Right cardiac atrium (tissue), 5 donors: ENCODE data around the gene LGALS13. TPM values are rescaled to one million over a fixed set of nuclear protein-coding genes. Genes with fewer than 3 reads are reported as not detected.
"Not testable (repeated sequence)": the region's sequence is repeated elsewhere in the genome, so short reads cannot be mapped to it uniquely, and the experiment has no call there.

Experiments used
- ATAC-seq, 2 donors: fragments of 200-7000 bp; cut with Tn5 transposase; one replicate each; pipeline versions ENCODE4 v1.8.0 to v1.9.1; 2020; ENCODE audit warnings: moderate library complexity in 2 of 2, mild to moderate bottlenecking in 1 of 2
- DNase-seq, 3 donors: peaks; one replicate each; pipeline ENCODE4 v3.0.0-alpha.2; 2020
- H3K27ac ChIP-seq: one replicate; pipeline ENCODE4 v1.5.1; 2013; ENCODE audit warnings: mild to moderate bottlenecking, low read length, control low read depth, moderate library complexity
- H3K27me3 ChIP-seq: one replicate; pipeline ENCODE4 v1.6.1; 2013; ENCODE audit not compliant: control insufficient read depth, insufficient read depth
- H3K4me1 ChIP-seq: one replicate; pipeline ENCODE4 v1.6.1; 2013; ENCODE audit warnings: low read length; ENCODE audit not compliant: control insufficient read depth, insufficient read depth
- H3K4me3 ChIP-seq: one replicate; pipeline ENCODE4 v1.5.1; 2013; ENCODE audit warnings: low read length, control low read depth
- H3K9me3 ChIP-seq: one replicate; pipeline ENCODE4 v1.6.1; 2013; ENCODE audit warnings: low read length; ENCODE audit not compliant: control insufficient read depth
- WGBS: extraction: QIAGEN DNeasy Blood & Tissue Kit; methylation state at CpG from one replicate; pipeline ENCODE4 v1.1.7; 2013; 5-methylcytosine and 5-hydroxymethylcytosine counted together
- intact Hi-C, 4 donors: fragments of 100-400 bp; cut with DNase I; formaldehyde crosslinking; loops; one replicate each; pipeline versions ENCODE4 v1.11.0 to v1.14.0; 2022 to 2023
- polyA plus RNA-seq: library from polyadenylated mRNA; stranded (reverse); fragments of 200-250 nt; gene quantifications from one replicate; pipeline ENCODE4 v1.2.3, GENCODE V29; 2013
- total RNA-seq, 4 donors: library from RNA; stranded (reverse); fragmentation: NEBNext Ultra II Directional; extraction: Animal tissue kit (Norgen Biotek cat#: 25700); gene quantifications; one replicate each; pipeline ENCODE4 v1.2.1, GENCODE V29; 2021
- donor health status: healthy with polysubstance abuse.
- donor health status: DM: no; HTN: yes; CAD: no.
- donor health status: DM: no; HTN: no; CAD: no.
- donor health status: DM: no; HTN: yes; CAD: no; lungs with severe emphysema.
- donor health status: DM: yes; HTN: yes; CAD: no.

The LGALS13 gene
- total and polyA plus RNA-seq, 5 donors: not detected

DNA sequence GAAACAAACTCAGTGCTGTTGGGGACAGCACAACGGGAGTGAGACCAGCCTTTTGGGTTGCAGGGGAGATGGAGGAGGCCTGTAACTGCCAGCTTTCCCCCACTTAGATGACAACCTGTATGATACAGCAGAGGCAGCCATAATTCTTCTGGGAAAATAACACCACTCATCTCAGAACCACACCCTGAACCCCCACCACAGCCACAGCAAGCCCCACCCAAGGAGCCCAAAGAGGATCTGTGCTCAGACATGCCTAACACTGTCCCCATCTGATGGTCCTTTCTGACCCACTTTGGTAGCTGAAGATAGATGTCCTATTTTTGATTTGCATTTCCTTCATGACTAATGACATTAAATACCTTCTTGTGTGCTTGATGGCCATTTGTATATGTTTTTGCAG, 15.4 kb downstream of the LGALS13 start:
- whole genome bisulfite sequencing: 34% methylated on average over 1 of the region's 1 CpG
- no peak for DNase-seq
- no peak for ATAC-seq
- Histone ChIP-seq H3K27ac (no peak overlapping the region), H3K27me3 (no peaks in the 10 kb centered on the region), H3K9me3 (peaks cover 2% of the 10 kb centered on the region), H3K4me3 (no peak overlapping the region), H3K4me1 (no peaks in the 10 kb centered on the region)
- intact Hi-C loops: no loop called here

DNA sequence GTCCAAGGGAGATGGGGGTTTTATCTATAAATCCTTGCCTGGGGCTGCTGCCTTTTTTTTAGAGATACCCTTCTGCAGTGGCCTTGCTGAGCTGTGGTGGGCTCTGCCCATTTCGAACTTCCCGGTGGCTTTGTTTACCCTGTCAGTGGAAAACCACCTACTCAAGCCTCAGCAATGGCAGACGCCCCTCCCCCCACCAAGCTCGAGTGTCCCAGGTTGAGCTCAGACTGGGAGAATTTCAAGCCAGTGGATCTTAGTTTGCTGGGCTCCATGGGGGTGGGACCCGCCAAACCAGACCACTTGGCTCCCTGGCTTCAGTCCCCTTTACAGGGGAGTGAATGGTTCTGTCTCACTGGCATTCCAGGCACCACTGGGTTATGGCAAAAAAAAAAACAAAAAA, 21.6 kb downstream of the LGALS13 start:
- Histone ChIP-seq H3K27ac (no peak overlapping the region), H3K9me3 (no peaks in the 10 kb centered on the region), H3K4me3 (no peak overlapping the region), H3K4me1 (no peaks in the 10 kb centered on the region), H3K27me3 (no peaks in the 10 kb centered on the region)
- ATAC-seq (no peak), DNase-seq (no peak)
- 27% methylated on average over 5 of the region's 5 CpGs for WGBS
- intact Hi-C loops: no loop called here

DNA sequence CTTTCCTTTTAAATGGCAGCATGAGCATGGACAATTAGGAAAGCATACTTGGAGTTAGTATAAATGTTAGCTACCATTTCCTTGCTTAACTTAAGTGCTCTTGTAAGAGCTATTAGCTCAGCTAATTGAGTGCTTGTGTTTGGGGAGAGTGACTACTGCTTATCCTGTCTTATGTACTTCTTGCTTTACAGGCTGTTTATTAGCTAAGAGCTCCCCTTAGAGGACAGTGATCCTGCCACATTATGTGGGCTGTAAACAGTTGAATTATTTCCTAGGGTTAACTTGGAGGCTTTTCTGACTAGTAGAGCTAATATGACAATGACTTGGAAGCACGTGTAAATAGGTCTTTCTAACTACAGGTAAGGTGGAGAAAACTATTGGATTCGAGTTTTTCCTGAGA, 25.3 kb downstream of the LGALS13 start:
- H3K27me3 ChIP-seq, DNase-seq, H3K4me3 ChIP-seq, H3K27ac ChIP-seq, intact Hi-C loops, H3K4me1 ChIP-seq, ATAC-seq, H3K9me3 ChIP-seq: not testable (repeated sequence)
- 48% methylated on average over 2 of the region's 2 CpGs for WGBS

DNA sequence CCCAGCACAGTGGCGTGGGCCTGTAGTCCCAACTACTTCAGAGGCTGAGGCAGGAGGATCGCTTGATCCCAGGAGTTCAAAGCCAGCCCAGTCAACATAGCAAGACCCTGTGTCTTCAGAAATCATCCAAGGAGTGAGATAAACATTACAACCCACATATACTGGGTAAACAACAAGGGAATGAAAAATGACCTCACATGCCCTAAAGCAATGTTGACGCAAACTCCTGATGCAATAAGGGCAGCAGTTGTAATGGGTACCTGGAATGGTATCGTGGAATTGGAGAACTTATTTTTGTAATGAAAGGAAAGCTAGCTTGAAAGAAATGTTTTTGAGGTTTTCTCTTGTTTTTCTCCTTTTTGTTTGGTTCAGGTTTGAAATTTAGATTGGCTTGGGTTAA, 28.9 kb downstream of the LGALS13 start:
- WGBS: 72% methylated on average over 4 of the region's 4 CpGs
- DNase-seq: no peak
- intact Hi-C loops: no loop called here
- H3K27ac ChIP-seq: no peak overlapping the region
- no peak overlapping the region for H3K4me3 ChIP-seq
- H3K27me3 ChIP-seq: no peaks in the 10 kb centered on the region
- no peaks in the 10 kb centered on the region for H3K9me3 ChIP-seq
- H3K4me1 ChIP-seq: no peaks in the 10 kb centered on the region
- no peak for ATAC-seq

DNA sequence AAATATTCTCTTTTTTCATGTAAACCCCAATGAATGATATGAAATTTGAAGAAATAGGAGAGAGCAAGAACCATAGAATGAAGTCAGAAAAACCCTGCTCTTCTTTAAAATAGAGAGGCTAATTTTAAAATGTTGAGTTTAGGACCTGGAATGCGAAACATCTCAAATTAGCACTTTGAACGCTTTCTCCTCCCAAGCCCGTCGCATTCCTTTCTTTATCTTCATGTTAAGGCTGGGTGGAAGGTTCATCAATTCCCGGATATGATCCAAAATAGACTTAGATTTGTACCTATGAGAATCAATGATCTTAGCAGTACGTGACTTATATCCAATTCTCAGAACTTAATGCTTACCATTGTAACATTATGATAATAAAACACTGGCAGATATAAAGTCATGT, 29.3 kb downstream of the LGALS13 start:
- DNase-seq (no peak), ATAC-seq (no peak)
- H3K27ac ChIP-seq: no peak overlapping the region
- H3K4me1 ChIP-seq: no peaks in the 10 kb centered on the region
- WGBS: 49% methylated on average over 6 of the region's 6 CpGs
- no peaks in the 10 kb centered on the region for H3K27me3 ChIP-seq
- H3K4me3 ChIP-seq: no peak overlapping the region
- intact Hi-C loops: no loop called here
- no peaks in the 10 kb centered on the region for H3K9me3 ChIP-seq

DNA sequence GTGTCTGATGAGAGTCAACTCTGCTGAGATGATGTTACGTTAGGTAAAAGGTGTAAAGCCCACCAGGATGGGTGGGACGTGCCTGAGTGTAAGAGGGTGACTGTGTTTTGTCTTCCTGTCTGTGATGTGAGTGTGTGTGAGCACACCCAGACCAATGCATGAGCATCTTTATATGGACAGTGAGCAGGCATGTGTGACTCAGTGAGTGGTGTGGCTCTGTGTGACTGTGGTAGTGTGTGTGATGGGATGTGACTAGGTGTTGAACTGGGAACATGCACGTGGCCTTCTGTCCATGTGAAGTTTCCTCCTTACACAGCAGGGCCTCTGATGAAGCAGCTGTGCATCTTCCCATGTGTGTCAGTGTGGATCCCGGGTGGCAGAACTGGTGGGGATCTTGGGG, 35.6 kb downstream of the LGALS13 start:
- H3K4me3 ChIP-seq: no peak overlapping the region
- WGBS: 48% methylated on average over 4 of the region's 4 CpGs
- no peaks in the 10 kb centered on the region for H3K27me3 ChIP-seq
- no peaks in the 10 kb centered on the region for H3K9me3 ChIP-seq
- DNase-seq (no peak), ATAC-seq (no peak)
- no peak overlapping the region for H3K27ac ChIP-seq
- intact Hi-C loops: no loop called here
- no peaks in the 10 kb centered on the region for H3K4me1 ChIP-seq

DNA sequence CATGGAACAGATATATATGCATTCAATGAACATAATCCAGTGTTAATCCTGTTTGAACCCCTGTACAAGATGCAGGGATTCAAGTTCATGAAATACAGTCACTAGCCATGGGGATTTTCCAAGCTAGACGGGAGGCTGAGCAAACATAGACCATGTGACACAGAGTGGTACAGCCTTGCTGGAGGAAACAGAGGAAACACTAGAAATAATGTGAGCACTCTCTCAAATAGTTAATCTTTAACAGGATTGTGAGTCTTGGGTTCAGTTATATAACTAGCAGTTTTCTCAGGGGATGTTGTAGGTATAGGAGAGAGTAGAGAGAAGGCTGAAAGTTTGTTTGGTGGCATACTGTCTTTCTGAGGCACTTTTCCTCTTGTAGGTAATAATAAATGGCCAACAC, 39.4 kb downstream of the LGALS13 start:
- no peak for ATAC-seq
- no peaks in the 10 kb centered on the region for H3K27me3 ChIP-seq
- H3K9me3 ChIP-seq: no peaks in the 10 kb centered on the region
- WGBS: 34% methylated on average over 1 of the region's 1 CpG
- H3K4me3 ChIP-seq: no peak overlapping the region
- intact Hi-C loops: no loop called here
- H3K27ac ChIP-seq: no peak overlapping the region
- H3K4me1 ChIP-seq: no peaks in the 10 kb centered on the region
- DNase-seq: no peak

DNA sequence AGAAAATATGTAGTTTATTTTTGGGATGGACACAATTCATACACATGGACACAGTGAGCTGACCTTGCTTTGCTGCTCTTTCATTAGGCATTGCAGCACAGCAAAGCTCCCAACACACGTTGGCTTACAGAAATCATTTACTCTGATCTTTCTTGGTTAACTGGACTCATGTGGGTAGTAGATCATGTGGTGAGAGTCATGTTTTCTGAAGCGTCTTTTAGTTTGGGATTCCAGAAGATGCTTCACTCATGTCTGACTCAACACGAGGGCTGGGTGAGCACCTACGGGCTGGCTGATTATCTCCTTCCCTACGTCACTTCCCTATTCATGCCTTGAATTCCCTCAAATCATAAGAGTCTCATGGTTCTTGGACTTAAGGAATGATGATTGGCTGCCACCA, 41.3 kb downstream of the LGALS13 start:
- no peak for DNase-seq
- Histone ChIP-seq H3K4me1 (no peaks in the 10 kb centered on the region), H3K27ac (no peak overlapping the region), H3K4me3 (no peak overlapping the region), H3K27me3 (no peaks in the 10 kb centered on the region), H3K9me3 (no peaks in the 10 kb centered on the region)
- WGBS: 56% methylated on average over 5 of the region's 5 CpGs
- intact Hi-C loops: no loop called here
- no peak for ATAC-seq

DNA sequence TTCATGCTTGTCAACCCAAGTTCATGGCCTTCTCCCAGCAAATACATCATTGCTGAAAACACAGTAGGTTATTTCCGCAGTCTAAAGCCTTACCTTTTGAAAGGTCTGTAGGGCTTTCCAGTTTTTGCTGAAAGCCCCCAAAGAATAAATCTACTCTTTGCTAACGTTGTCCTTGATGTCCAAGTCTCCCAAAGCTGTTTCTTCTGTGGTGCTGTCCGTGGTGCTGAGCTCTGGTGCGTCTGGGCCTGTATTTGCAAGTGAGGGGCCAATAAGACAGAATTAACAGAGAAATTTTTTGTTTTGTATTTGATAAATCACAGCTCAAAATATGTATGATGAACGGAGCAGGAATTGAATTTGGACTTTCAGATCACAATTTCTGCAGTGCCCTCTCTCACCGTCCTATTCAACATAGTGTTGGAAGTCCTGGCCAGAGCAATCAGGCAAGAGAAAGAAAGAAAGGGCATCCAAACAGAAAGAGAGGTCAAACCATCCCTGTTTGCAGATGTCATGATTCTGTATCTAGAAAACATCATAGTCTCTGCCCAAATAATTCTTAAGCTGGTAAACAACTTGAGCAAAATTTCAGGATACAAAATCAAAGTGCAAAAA, 43.6 kb downstream of the LGALS13 start:
- DNase-seq (peak in 1 of 3 donors; percentile 32), ATAC-seq (no peak)
- H3K27me3 ChIP-seq: no peaks in the 10 kb centered on the region
- WGBS: 22% methylated on average over 6 of the region's 6 CpGs
- H3K4me1 ChIP-seq: no peaks in the 10 kb centered on the region
- no peak overlapping the region for H3K4me3 ChIP-seq
- no peaks in the 10 kb centered on the region for H3K9me3 ChIP-seq
- H3K27ac ChIP-seq: no peak overlapping the region
- intact Hi-C loops: no loop called here

DNA sequence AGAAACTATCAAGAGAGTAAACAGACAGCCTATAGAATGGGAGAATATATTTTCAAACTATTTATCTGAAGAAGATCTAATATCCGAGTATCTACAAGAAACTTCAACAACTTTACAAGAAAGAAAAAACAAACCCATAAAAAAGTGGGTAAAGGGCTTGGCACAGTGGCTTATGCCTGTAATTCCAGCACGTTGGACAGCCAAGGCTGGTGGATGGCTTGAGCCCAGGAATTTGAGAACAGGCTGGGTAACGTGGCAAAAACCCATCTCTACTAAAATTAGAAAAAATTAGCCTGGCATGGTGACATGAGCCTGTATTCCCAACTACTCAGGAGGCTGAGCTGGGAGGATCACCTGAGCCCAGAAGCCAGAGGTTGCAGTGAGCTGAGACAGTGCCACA, 45.6 kb downstream of the LGALS13 start:
- Histone ChIP-seq H3K4me3 (no peak overlapping the region), H3K27me3 (no peaks in the 10 kb centered on the region), H3K9me3 (no peaks in the 10 kb centered on the region), H3K4me1 (no peaks in the 10 kb centered on the region), H3K27ac (no peak overlapping the region)
- 38% methylated on average over 3 of the region's 3 CpGs for WGBS
- ATAC-seq (no peak), DNase-seq (no peak)
- intact Hi-C loops: no loop called here

DNA sequence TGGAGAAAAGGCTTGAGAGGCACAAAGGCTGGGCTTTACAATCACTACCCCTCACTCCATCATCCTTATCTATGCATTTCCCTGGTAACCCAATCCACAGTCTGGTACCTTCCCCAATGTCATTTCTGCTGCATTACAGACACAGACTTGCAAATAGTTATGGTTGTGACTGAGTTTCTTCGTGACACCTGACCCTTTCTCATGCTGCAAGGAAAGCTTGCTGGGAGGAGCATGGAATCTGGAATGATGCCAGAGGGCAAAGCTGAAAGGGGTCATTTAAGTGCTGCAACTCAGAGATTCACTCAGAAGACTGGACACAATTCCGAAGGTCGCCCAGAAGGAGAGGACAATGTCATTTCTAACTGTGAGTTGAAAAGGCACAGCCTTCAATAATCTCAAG, 53.3 kb downstream of the LGALS13 start, which contains the start of gene LGALS16:
Gene LGALS16, plus strand, starts transcription at position 301 of the 400 bp plus-strand sequence. Its CDS starts 49 bp downstream, at position 350.
- Histone ChIP-seq H3K27me3 (no peaks in the 10 kb centered on the region), H3K27ac (no peak within 1 kb of the TSS), H3K4me1 (no peaks in the 10 kb centered on the region), H3K4me3 (no peak within 1 kb of the TSS), H3K9me3 (no peaks in the 10 kb centered on the region)
- WGBS: 49% methylated on average over 3 of the region's 3 CpGs
- DNase-seq (no peak), ATAC-seq (no peak)
- intact Hi-C loops: no loop called here
